DLD1 (cell line): ENCODE results near the gene USP26.
"Not testable (repeated sequence)": the region's sequence is repeated elsewhere in the genome, so short reads cannot be mapped to it uniquely, and the experiment has no call there.

Source experiments
- in situ Hi-C: cut with HindIII; loops from 2 replicates; pipeline ENCODE4 v1.10.0; 2017; ENCODE audit warnings: low sequenced_read_pairs

The USP26 gene, protein sequence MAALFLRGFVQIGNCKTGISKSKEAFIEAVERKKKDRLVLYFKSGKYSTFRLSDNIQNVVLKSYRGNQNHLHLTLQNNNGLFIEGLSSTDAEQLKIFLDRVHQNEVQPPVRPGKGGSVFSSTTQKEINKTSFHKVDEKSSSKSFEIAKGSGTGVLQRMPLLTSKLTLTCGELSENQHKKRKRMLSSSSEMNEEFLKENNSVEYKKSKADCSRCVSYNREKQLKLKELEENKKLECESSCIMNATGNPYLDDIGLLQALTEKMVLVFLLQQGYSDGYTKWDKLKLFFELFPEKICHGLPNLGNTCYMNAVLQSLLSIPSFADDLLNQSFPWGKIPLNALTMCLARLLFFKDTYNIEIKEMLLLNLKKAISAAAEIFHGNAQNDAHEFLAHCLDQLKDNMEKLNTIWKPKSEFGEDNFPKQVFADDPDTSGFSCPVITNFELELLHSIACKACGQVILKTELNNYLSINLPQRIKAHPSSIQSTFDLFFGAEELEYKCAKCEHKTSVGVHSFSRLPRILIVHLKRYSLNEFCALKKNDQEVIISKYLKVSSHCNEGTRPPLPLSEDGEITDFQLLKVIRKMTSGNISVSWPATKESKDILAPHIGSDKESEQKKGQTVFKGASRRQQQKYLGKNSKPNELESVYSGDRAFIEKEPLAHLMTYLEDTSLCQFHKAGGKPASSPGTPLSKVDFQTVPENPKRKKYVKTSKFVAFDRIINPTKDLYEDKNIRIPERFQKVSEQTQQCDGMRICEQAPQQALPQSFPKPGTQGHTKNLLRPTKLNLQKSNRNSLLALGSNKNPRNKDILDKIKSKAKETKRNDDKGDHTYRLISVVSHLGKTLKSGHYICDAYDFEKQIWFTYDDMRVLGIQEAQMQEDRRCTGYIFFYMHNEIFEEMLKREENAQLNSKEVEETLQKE

DNA sequence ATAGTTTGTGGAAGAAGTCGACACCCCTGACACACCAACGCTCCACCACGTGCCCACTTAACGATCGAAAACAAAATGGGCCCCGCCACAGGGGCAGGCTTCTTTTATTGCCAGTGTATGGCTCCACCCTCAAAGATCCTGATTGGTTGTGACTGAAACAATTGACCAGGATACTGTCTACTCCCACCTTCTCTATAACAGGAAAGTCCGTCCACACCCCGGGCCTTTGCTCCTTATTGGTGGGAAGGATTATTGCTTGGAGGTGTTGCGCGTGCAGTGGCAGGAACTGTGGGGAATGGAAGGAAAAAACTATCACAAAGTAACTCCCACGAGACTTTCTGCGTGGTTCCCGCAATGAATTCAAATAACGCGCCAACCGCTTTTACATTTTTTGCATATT, at the start of gene USP26:
USP26 (minus strand) TSS at position 79 of the 400 bp plus-strand sequence. CDS start 68,889 bp downstream, outside the sequence.
- in situ Hi-C loops: no loop called here

DNA sequence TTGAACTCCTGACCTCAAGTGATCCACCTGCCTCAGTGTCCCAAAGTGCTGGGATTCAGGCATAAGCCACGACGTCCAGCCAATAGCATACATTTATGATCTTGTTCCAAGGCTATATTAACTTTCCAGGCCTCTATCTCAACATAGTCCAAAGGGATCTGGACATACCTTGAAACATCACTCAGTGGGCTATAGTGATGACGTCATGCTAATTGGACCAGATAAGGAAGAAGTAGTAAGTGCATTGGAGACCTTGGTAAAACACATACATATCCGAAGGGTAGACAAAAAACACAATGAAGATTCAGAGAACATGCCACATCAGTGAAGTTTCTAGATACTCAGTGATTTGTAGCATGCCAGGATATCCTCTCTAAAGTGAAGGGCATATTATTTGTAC, 37.4 kb upstream of the USP26 start:
- in situ Hi-C loops: no loop called here

GRCh38 chrX:133120406-133120805, 23.5 kb upstream of the USP26 start:
- in situ Hi-C loops: no loop called here

- in situ Hi-C loops: no loop called here
Observed at GRCh38 chrX:133094098-133094731, 2.7 kb downstream of the USP26 start.

GRCh38 chrX:133090236-133090809, 6.6 kb downstream of the USP26 start:
- in situ Hi-C loops: no loop called here

DNA sequence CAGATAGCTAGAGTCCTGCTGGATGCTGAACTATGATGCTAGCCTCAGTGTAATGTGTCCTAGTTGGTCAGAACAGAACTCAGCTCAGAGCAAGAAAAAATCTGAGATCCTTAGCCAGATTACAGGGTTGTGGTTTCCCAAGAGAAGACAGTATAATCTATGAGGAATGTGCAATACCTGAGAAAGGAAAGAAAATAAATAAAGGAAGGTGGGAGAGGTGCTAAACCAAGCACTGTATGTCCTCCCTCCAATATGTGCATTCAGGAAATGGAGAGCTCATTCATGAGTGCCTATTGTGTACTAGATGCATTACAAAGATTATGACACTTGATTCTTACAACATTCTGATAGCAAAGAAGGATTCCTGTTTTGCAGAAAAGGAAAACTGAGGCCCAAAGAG, 7.5 kb downstream of the USP26 start:
- in situ Hi-C loops: no loop called here

DNA sequence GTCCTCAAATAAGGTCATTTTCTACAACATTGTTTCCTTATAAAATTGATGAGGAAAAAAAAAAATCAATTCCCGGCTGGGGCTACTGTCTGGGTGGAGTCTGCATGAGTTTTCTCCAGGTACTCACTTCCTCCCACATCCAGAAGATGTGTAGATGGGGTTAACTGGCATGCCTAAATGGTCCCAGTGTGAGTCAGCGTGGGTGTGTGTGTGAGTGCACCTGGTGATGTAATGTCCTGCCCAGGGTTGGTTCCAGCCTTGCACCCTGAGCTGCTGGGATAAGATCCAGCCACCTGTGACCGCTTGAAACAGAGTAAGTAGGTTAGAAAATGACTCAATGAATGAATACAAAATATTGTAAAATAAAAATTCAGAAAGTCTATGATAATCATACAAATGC, 11.1 kb downstream of the USP26 start:
- in situ Hi-C loops: no loop called here

DNA sequence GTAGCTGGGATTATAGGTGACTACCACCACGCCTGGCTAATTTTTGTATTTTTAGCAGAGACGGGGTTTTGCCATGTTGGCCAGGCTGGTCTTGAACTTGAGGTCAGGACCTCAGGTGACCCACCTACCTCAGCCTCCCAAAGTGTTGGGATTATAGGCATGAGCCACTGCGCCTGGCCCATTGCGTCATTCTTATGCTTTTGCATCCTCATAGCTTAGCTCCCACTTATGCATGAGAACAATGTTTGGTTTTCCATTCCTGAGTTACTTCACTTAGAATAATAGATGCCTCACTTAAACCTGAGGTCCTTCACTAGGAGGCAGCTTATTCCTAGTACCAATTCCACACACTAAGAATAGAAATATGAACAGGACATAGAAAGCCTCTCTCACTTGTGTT, 11.9 kb downstream of the USP26 start:
- in situ Hi-C loops: not testable (repeated sequence)

DNA sequence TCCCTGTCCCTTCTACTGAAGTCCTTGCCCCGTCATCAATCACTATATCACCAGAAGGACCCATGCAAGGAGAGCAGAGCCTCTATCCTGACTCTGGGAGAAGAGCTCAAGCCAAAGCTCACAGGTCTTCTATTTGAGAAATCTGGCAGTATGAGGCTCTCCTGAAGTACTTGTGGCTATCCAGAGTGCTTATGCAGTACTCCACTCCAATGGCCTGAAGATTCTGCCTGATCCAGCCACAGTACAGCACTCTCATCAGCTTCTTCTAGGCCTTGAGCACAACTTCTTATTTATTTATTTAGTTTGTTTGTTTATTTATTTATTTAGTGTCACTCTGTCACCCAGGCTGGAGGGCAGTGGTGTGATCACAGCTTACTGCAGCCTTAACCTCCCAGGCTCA, 13.0 kb downstream of the USP26 start:
- in situ Hi-C loops: no loop called here

GRCh38 chrX:133081990-133082389, 14.9 kb downstream of the USP26 start:
- in situ Hi-C loops: no loop called here

DNA sequence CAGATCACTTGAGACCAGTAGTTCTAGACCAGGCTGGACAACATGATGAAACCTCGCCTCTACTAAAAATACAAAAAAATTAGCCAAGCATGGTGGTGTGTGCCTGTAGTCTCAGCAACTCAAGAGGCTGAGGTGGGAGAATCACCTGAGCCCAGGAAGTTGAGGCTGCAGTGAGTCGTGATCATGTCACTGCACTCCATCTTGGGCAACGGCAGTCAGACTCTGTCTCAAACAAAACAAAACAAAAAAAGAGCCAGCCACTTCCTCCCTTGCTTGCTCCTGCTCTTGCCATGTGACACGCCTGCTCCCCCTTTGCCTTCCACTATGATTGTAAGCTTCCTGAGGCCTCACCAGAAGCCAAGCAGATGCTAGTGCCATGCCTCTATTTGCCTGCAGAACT, 19.1 kb downstream of the USP26 start:
- in situ Hi-C loops: not testable (repeated sequence)

DNA sequence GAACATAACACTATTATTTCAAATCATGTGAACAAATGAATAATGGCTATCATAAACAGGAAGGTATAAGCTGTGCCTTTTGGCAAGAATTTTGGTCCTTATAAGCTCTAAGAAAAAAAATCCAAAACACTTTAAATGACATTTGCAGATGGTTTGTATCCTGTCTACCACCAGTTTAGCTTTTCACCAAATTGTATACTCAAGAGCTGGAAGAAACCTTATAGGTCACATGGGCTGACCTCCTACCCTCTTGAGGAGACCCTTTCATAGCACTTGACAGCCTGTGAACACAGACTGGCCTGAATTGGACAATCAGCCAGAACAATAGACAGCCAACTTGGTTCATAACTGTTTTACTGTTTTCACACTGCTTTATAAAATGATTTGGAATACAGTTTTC, 24.3 kb downstream of the USP26 start:
- in situ Hi-C loops: no loop called here

GRCh38 chrX:133068461-133068860, 28.4 kb downstream of the USP26 start:
- in situ Hi-C loops: no loop called here

DNA sequence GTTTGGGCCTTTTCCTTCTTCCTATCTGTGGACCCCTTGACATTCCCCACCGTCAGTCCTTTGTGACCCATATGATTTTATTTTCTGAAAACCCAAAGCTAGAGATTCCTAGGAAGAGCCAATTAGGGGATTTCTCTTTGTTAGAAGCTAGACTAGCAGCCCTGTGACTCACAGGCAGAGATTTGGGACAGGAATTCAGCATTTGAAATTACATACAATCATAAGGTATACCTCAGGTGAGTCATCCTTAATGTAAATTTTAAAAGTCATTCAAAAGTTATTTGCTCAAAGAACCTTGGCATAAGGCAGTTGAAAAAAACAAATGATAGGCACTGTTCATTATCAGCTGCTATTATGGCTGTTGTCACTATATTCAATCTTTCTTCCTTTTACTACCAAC, 40.6 kb downstream of the USP26 start:
- in situ Hi-C loops: no loop called here

GRCh38 chrX:133054761-133055405, 42.0 kb downstream of the USP26 start:
- in situ Hi-C loops: no loop called here

DNA sequence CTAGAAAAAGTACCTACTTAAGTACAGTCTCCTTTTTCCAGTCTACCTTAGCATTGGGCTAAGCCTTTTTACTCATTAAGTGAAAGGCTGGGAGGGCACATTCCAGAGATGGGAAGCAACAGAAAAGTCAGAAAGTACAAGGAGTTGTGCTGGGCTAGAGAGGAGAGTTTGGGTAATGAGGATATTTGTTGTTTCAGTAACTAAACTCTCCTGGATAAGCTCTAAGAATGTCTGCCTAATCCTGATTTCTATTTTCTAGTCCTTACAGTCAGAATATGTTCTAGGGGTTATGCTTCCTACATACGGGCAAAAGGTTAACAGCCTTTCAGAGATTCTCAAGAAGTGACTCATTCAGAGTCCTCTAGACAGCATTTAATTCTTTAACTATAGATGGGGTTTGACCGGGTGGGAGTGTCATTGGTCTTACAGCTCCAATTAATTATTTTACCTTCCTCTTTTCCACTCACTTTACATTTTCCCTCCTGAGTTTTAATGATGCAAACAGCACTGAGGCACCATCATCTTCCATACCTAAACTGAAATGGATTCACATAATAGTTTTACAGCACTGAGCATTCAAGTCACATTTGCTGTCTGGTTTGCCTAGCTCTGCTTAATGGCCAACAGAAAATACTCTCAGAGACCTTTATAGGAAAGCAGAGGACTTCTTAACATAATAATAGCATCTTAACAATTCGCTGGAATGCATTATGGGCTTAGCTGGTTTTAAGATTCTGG, 42.9 kb downstream of the USP26 start:
- in situ Hi-C loops: no loop called here

GRCh38 chrX:133048751-133049150, 48.2 kb downstream of the USP26 start:
- in situ Hi-C loops: no loop called here

GRCh38 chrX:133046601-133047000, 50.3 kb downstream of the USP26 start:
- in situ Hi-C loops: no loop called here

DNA sequence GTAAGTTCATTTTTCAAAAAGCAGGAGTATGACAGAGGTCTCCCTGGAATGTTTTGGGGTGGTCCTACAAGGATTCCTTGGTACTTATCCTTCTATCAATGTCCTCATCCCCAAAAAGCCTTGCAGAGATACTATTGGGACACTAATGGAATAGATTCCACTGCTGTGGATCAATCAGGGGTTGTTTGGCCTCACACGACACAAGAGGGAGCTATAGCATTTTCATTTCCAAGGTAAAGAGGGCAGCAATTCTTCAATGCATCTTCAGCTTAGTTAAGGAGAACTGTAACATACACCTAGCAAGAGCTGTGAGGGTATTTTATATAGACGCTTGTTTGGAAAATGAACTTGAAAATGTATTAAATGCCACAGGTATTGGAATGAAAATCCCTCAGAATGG, 50.9 kb downstream of the USP26 start:
- in situ Hi-C loops: no loop called here
